ENCODE data around the gene TIGD4.
"Not testable (repeated sequence)": the region's sequence is repeated elsewhere in the genome, so short reads cannot be mapped to it uniquely, and the experiment has no call there.

TIGD4 gene

GRCh38 chr4:152778656-152779512, 646 bp downstream of the TIGD4 start:
- peak; percentile 22 for DNase-seq

- DNase-seq: no peak
Measured at GRCh38 chr4:152777488-152777887, 2.0 kb downstream of the TIGD4 start.

- DNase-seq: no peak
Measured at GRCh38 chr4:152776352-152776751, 3.2 kb downstream of the TIGD4 start.

- no peak for DNase-seq
Measured at GRCh38 chr4:152773953-152774352, 5.6 kb downstream of the TIGD4 start.

- DNase-seq: no peak
Measured at GRCh38 chr4:152773339-152773738, 6.2 kb downstream of the TIGD4 start.

GRCh38 chr4:152771741-152772533, 7.6 kb downstream of the TIGD4 start:
- DNase-seq: no peak

GRCh38 chr4:152765069-152765737, 14.3 kb downstream of the TIGD4 start:
- not testable (repeated sequence) for DNase-seq

GRCh38 chr4:152763796-152764195, 15.7 kb downstream of the TIGD4 start:
- no peak for DNase-seq

GRCh38 chr4:152748619-152749018, 30.9 kb downstream of the TIGD4 start:
- no peak for DNase-seq

- DNase-seq: no peak
Measured at GRCh38 chr4:152747444-152747843, 32.1 kb downstream of the TIGD4 start.

- DNase-seq: no peak
Measured at GRCh38 chr4:152738827-152739226, 40.7 kb downstream of the TIGD4 start.

- peak; percentile 31 for DNase-seq
Measured at GRCh38 chr4:152735906-152736305, 43.6 kb downstream of the TIGD4 start.

- peak; percentile 46 for DNase-seq
Measured at GRCh38 chr4:152735396-152735859, 44.1 kb downstream of the TIGD4 start.

- no peak for DNase-seq
Measured at GRCh38 chr4:152734699-152735050, 44.9 kb downstream of the TIGD4 start.

- no peak for DNase-seq
Measured at GRCh38 chr4:152734015-152734698, 45.4 kb downstream of the TIGD4 start.

- no peak for DNase-seq
Measured at GRCh38 chr4:152731997-152732396, 47.5 kb downstream of the TIGD4 start.

GRCh38 chr4:152729466-152729865, 50.1 kb downstream of the TIGD4 start:
- no peak for DNase-seq

- no peak for DNase-seq
Measured at GRCh38 chr4:152728343-152728742, 51.2 kb downstream of the TIGD4 start.

GRCh38 chr4:152727784-152728183, 51.7 kb downstream of the TIGD4 start:
- no peak for DNase-seq

- DNase-seq: no peak
Measured at GRCh38 chr4:152724494-152724893, 55.0 kb downstream of the TIGD4 start.

- no peak for DNase-seq
Measured at GRCh38 chr4:152723236-152723635, 56.3 kb downstream of the TIGD4 start.

GRCh38 chr4:152719801-152720556, 59.6 kb downstream of the TIGD4 start:
- DNase-seq: peak; percentile 43
